HepG2 (cell line): Measurements from ENCODE around the gene CTSW. TPM values are rescaled to one million over a fixed set of nuclear protein-coding genes. Genes with fewer than 3 reads are reported as not detected.
A peak's percentile ranks its signal among the peaks of the same experiment; 100 is the strongest.

Experiments used
- BRD4 ChIP-seq: sonication (generic); formaldehyde crosslinking; IDR thresholded peaks from 2 replicates; pipeline ENCODE4 v1.4.0; 2020; ENCODE audit warnings: missing genetic modification reagents
- CBFB ChIP-seq: sonication (generic); formaldehyde crosslinking; IDR thresholded peaks from 2 replicates; pipeline ENCODE4 v1.4.0; 2020; ENCODE audit warnings: missing genetic modification reagents
- HNF4G ChIP-seq, 2 experiments: sonication (generic) in 1 of 2; formaldehyde crosslinking in 1 of 2; IDR thresholded peaks; 2 replicates each; pipeline versions ENCODE4 v1.4.0 to v1.6.1; 2011 to 2020; ENCODE audit warnings: borderline replicate concordance in 2 of 2, low read depth in 2 of 2, mild to moderate bottlenecking in 2 of 2, low read length in 1 of 2, missing genetic modification reagents in 1 of 2, moderate library complexity in 1 of 2
- HNRNPL ChIP-seq: fragments of 200-400 bp; formaldehyde crosslinking; IDR thresholded peaks from 2 replicates; pipeline ENCODE4 v1.6.1; 2017; ENCODE audit warnings: mild to moderate bottlenecking, low read depth, low read length
- HOXA5 ChIP-seq: sonication (generic); formaldehyde crosslinking; IDR thresholded peaks from 2 replicates; pipeline ENCODE4 v1.4.0; 2020; ENCODE audit warnings: missing genetic modification reagents
- KLF9 ChIP-seq: IDR thresholded peaks from 2 replicates; pipeline ENCODE4 v1.6.1; 2016; ENCODE audit warnings: low read depth
- LCORL ChIP-seq, 2 experiments: fragments of 450-650 bp in 1 of 2; sonication (generic) in 1 of 2; formaldehyde crosslinking in 1 of 2; IDR thresholded peaks; 2 replicates each; pipeline versions ENCODE4 v1.5.0 to v1.6.1; 2017 to 2020; ENCODE audit warnings: antibody characterized with exemption in 1 of 2, missing genetic modification reagents in 1 of 2
- MAZ ChIP-seq, 2 experiments: sonication (generic) in 1 of 2; formaldehyde crosslinking in 1 of 2; IDR thresholded peaks; 2 replicates each; pipeline versions ENCODE4 v1.5.0 to v1.6.1; 2012 to 2020; ENCODE audit warnings: low read depth in 2 of 2, mild to moderate bottlenecking in 2 of 2, borderline replicate concordance in 1 of 2, improper control_type of control experiment in 1 of 2, low read length in 1 of 2, missing genetic modification reagents in 1 of 2, moderate library complexity in 1 of 2
- MLXIP ChIP-seq: sonication (generic); formaldehyde crosslinking; IDR thresholded peaks from 2 replicates; pipeline ENCODE4 v1.9.0; 2021; ENCODE audit warnings: missing genetic modification reagents, borderline replicate concordance
- NFRKB ChIP-seq: fragments of 450-650 bp; IDR thresholded peaks from 2 replicates; pipeline ENCODE4 v1.6.1; 2017
- PPARG ChIP-seq: conservative IDR thresholded peaks from 2 replicates; pipeline ENCODE4 v1.6.1; 2016; ENCODE audit warnings: missing biosample characterization, missing genetic modification reagents
- SP5 ChIP-seq: IDR thresholded peaks from 2 replicates; pipeline ENCODE4 v1.6.1; 2016; ENCODE audit warnings: low read depth, borderline replicate concordance
- TFDP2 ChIP-seq: sonication (generic); formaldehyde crosslinking; IDR thresholded peaks from 2 replicates; pipeline ENCODE4 v1.4.0; 2020; ENCODE audit warnings: missing genetic modification reagents
- ZBTB3 ChIP-seq: sonication (generic); formaldehyde crosslinking; IDR thresholded peaks from 2 replicates; pipeline ENCODE4 v1.4.0; 2020; ENCODE audit warnings: low read depth, mild to moderate bottlenecking, moderate library complexity, missing genetic modification reagents, borderline replicate concordance
- ZBTB46 ChIP-seq: sonication (generic); formaldehyde crosslinking; IDR thresholded peaks from 2 replicates; pipeline ENCODE4 v1.4.0; 2020; ENCODE audit warnings: mild to moderate bottlenecking, missing genetic modification reagents, borderline replicate concordance
- ZFP36L1 ChIP-seq: sonication (generic); formaldehyde crosslinking; IDR thresholded peaks from 2 replicates; pipeline ENCODE4 v1.8.0; 2022; ENCODE audit warnings: mild to moderate bottlenecking, missing genetic modification reagents, moderate library complexity
- ZKSCAN5 ChIP-seq: sonication (generic); formaldehyde crosslinking; IDR thresholded peaks from 2 replicates; pipeline ENCODE4 v1.5.1; 2020; ENCODE audit warnings: mild to moderate bottlenecking, missing genetic modification reagents
- ZNF124 ChIP-seq: sonication (generic); formaldehyde crosslinking; IDR thresholded peaks from 2 replicates; pipeline ENCODE4 v1.4.0; 2020; ENCODE audit warnings: missing genetic modification reagents
- ZNF232 ChIP-seq: sonication (generic); formaldehyde crosslinking; IDR thresholded peaks from 2 replicates; pipeline ENCODE4 v1.4.0; 2020; ENCODE audit warnings: missing genetic modification reagents, borderline replicate concordance
- ZNF557 ChIP-seq: sonication (generic); formaldehyde crosslinking; IDR thresholded peaks from 2 replicates; pipeline ENCODE4 v1.4.0; 2020; ENCODE audit warnings: missing genetic modification reagents
- ZNF768 ChIP-seq: sonication (generic); formaldehyde crosslinking; IDR thresholded peaks from 2 replicates; pipeline ENCODE4 v1.4.0; 2020; ENCODE audit warnings: missing genetic modification reagents
- ZSCAN30 ChIP-seq: sonication (generic); formaldehyde crosslinking; IDR thresholded peaks from 2 replicates; pipeline ENCODE4 v1.5.0; 2020; ENCODE audit warnings: mild to moderate bottlenecking, missing genetic modification reagents
- polyA plus RNA-seq, 8 experiments: library from polyadenylated mRNA; depleted of rRNA in 3 of 8; stranded (reverse) in 7 of 8; unstranded in 1 of 8; fragments of >200 nt; fragmentation: Illumina TruSeq in 4 of 8; extraction: Trizol in 4 of 8; gene quantifications; 2 replicates each; pipeline versions ENCODE4 v1.2.1 to v1.2.3, GENCODE V29; 2011 to 2016; ENCODE audit warnings: low read depth in 4 of 8, missing spikeins in 1 of 8, mixed read lengths in 1 of 8; ENCODE audit not compliant: insufficient read depth in 1 of 8
- total RNA-seq, 5 experiments: library from RNA; depleted of rRNA; stranded (reverse); fragments of >200 nt; fragmentation: Illumina TruSeq; extraction: Trizol; gene quantifications; 2 replicates each; pipeline ENCODE4 v1.2.3, GENCODE V29; 2016; ENCODE audit warnings: low read depth in 1 of 5

CTSW gene
- total and polyA plus RNA-seq, 2 of the 13 experiments (the other 11 are each of a cell fraction or from before 2014, with no cell fraction given) = 0.09 TPM; not detected in 1

GRCh38 chr11:65873318-65874156 is 6.1 kb upstream of the CTSW start (continued):
- peak; percentile 93 for TF ChIP-seq MAZ (IDR thresholded peaks at IDR 0.05; ENCODE audit: borderline replicate concordance, low read depth, low read length)
- peak; percentile 77 for TF ChIP-seq MAZ (CRISPR knock-in tag; IDR thresholded peaks at IDR 0.05; ENCODE audit: low read depth)
- no peak for TF ChIP-seq MLXIP
- no peak for TF ChIP-seq CBFB (CRISPR knock-in tag)
- 0 out of 2 replicates have a peak, but pooled peaks have one; percentile 36 for TF ChIP-seq HOXA5 (CRISPR knock-in tag)
- peak; percentile 36; the same call in 1 of the 2 replicates for TF ChIP-seq PPARG (CRISPR knock-in tag)
- no peak for TF ChIP-seq ZBTB3
- TF ChIP-seq ZNF557 = no peak; the same call in 1 of the 2 replicates
- TF ChIP-seq HNRNPL = peak; percentile 63; the same call in 1 of the 2 replicates
- no peak for TF ChIP-seq HNF4G (IDR thresholded peaks at IDR 0.05; ENCODE audit: borderline replicate concordance, low read depth, low read length)
- no peak for TF ChIP-seq HNF4G (CRISPR knock-in tag; IDR thresholded peaks at IDR 0.05; ENCODE audit: borderline replicate concordance, low read depth)
- TF ChIP-seq ZNF124 (CRISPR knock-in tag) = no peak
- peak; percentile 65 for TF ChIP-seq TFDP2 (CRISPR knock-in tag)
- TF ChIP-seq KLF9 (CRISPR knock-in tag) = peak; percentile 44; the same call in 1 of the 2 replicates
- TF ChIP-seq ZNF232 = no peak
- TF ChIP-seq BRD4 (CRISPR knock-in tag) = no peak
- TF ChIP-seq ZFP36L1 (CRISPR knock-in tag) = 0 out of 2 replicates have a peak, but pooled peaks have one; percentile 49
- no peak for TF ChIP-seq ZSCAN30 (CRISPR knock-in tag)
- TF ChIP-seq LCORL (IDR thresholded peaks at IDR 0.05) = no peak
- peak; percentile 65; the same call in 1 of the 2 replicates for TF ChIP-seq LCORL (CRISPR knock-in tag; IDR thresholded peaks at IDR 0.05)
- TF ChIP-seq SP5 (CRISPR knock-in tag) = peak; percentile 85
- no peak for TF ChIP-seq ZNF768 (CRISPR knock-in tag)
- no peak for TF ChIP-seq ZBTB46
- no peak for TF ChIP-seq NFRKB
- no peak for TF ChIP-seq ZKSCAN5
